Fibroblast of skin of right biceps (primary cell): ENCODE results near the gene SNAPIN.

Source experiments
- DNase-seq: peaks from one replicate; pipeline ENCODE4 v3.0.0-alpha.2; 2013

Gene SNAPIN

DNA sequence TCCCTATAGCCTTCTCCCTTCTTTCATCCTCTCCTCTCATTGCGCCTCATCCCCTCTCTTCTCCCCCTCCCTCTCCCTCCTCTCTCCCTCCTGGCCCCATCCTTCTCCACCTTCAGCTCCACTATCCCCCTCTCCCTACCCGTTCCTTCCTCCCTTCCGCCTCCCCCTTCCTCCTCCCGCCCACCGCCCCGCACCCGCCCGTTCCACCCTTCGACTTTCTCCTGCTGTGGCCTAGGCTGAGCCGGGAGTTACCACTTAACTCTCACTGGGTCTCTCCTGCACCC is 21.6 kb downstream of the SNAPIN start:
- DNase-seq, result no peak

DNA sequence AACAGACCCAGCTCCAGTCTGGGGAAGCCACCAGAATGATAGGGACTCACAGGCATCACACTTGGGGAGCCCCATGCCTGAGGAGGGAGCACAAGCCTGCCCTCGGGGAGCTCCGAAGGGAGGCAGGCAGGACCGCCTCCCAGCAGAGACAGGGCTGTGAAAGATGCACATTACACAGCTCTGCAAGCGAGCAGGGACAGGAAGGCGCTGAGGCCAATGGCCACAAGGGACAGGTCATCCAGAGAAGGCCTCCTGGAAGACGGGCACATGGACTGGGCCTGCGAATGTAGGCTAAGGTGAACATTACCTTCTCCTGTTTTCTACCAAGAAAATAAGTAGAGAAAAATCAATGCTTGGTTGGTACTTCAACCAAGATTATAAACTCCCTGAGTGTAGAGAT is 24.2 kb downstream of the SNAPIN start:
- DNase-seq, result no peak

GRCh38 chr1:153683854-153684253 is 25.4 kb downstream of the SNAPIN start:
- no peak for DNase-seq

DNA sequence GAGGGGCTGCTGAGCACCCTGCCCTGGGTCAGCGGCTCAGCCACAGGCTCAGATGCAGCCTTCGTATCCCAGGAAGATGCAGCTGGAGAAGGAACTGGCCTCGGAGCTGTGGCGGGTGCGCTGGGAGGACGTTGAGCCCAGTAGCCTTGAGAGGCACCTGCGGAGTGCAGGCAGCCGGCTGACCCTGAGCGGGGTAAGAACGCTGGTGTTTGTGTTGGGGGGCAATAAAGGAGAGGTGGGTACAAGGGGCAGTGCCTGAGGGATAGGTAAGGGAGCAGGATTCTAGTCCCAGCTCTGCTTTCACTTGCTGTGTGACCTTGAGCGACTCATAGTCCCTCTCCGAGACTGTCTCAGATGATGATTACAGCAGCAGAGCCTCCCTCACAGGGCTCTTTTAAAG is 26.4 kb downstream of the SNAPIN start:
- no peak for DNase-seq

DNA sequence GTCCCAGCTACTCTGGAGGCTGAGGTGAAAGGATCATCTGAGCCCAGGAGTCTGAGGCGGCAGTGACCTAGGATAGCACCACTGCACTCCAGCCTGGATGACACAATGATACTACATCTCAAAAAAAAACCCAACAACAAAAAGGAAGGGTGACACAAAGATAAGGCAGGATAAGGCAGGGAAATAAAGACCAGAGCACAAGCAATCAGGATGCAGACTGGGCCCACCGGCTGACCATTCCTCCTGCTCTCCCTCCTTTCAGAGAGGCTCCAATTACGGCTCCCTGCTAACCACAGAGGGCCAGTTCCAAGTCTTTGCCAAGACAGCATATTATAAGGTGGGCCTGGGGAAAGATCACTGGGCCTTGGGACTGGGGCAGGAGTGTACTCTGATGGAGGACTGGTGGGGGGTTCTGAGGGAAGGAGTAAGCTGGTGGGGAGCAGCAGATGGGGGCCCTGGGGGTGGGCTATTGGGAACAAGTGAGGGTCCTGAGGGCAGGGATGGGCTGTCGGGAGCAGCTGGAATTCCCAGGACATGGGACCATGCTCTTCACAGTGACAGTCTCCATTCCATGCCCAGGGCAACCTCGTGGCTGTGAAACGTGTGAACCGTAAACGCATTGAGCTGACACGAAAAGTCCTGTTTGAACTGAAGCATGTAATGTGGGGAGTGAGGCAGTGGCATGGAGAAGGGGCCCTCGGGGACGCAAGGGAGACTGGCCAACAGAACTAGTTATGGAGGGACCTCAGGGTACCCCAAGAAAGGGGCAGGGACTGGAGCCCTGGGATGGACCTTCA is 27.2 kb downstream of the SNAPIN start:
- DNase-seq, result no peak

GRCh38 chr1:153687346-153688125 is 29.0 kb downstream of the SNAPIN start:
- no peak for DNase-seq

GRCh38 chr1:153688276-153688675 is 29.8 kb downstream of the SNAPIN start:
- no peak for DNase-seq

DNA sequence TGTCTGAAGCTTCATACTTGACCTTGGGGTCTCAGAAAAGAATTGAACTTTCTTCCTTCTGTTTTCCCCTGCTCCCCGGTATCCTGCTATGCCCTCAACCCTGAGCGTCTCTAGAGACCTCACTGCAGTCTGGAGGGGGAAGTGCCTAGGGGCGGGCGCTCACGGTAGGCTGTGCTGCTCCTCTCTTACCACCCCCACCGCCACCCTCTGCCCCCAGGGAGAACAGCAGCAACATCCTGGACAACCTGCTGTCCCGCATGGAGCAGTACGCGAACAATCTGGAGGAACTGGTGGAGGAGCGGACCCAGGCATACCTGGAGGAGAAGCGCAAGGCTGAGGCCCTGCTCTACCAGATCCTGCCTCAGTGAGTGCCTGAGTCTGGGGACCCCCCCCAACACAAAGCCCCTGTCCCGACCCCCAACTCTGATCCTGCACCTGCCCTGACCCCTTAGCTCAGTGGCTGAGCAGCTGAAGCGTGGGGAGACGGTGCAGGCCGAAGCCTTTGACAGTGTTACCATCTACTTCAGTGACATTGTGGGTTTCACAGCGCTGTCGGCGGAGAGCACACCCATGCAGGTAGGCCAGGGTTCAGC is 30.3 kb downstream of the SNAPIN start:
- no peak for DNase-seq

DNA sequence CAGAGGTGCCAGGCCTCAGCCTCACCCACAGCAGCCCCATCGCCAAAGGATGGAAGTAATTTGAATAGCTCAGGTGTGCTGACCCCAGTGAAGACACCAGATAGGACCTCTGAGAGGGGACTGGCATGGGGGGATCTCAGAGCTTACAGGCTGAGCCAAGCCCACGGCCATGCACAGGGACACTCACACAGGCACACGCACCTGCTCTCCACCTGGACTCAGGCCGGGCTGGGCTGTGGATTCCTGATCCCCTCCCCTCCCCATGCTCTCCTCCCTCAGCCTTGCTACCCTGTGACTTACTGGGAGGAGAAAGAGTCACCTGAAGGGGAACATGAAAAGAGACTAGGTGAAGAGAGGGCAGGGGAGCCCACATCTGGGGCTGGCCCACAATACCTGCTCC is 35.0 kb downstream of the SNAPIN start:
- no peak for DNase-seq

DNA sequence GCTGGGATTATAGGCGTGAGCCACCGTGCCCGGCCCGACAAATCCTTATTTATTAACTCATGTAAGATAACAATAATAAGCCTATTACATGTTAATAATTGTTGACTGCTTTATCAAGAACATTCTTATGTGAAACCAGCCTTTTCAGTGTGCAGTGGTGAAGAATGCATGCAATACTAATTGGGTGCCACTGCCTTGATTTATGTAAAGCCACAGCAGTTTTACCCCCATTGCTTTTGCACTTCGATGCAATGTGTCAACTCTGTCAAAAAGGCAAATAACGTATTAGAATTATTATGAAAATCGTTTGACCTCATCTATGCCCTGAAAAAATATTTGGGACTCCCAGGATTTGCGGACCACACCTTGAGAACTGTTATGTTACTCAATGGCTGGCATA is 38.2 kb downstream of the SNAPIN start:
- DNase-seq, result no peak

GRCh38 chr1:153697191-153698019 is 38.9 kb downstream of the SNAPIN start:
- peak; percentile 36 for DNase-seq

- DNase-seq, result peak; percentile 21
These were observed 39.8 kb downstream of the SNAPIN start for GRCh38 chr1:153698020-153698922.

DNA sequence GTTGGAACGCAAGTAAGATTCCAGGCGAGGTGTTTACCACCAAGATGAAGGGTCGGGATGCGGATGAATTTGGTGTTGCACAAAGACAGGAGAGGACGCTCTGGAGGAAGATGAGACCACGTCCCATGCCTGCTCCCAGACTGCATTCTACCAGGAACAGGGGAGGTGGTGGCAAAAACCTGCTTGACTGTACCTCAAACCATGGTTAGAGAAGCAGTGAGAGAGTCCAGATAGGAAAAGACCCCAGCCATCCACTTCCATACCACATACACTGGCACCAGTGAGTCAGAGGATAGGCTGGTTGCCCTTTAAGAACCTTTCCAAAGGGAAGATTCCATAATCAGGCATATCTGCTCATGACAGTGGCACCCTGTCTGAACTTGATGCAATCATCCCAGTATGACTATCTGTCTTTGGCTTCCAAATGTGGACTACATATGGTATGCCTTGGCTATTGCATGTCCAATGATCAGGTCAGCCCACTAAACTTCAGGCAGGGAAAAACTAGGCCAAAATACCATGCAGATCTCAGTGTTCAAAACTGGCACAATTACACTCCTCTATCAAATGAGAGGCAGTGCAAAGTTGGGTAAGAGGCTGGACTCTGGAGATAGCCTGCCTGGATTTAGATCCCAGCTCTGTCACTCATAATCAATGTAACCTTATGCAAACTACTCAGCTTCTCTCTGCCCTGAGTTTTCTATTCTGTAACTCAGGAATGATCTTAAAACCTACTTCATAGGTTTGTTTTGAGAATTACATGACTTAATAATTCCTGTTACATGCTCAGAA is 40.6 kb downstream of the SNAPIN start:
- DNase-seq, result peak; percentile 52

GRCh38 chr1:153699768-153700167 is 41.3 kb downstream of the SNAPIN start:
- DNase-seq, result no peak

DNA sequence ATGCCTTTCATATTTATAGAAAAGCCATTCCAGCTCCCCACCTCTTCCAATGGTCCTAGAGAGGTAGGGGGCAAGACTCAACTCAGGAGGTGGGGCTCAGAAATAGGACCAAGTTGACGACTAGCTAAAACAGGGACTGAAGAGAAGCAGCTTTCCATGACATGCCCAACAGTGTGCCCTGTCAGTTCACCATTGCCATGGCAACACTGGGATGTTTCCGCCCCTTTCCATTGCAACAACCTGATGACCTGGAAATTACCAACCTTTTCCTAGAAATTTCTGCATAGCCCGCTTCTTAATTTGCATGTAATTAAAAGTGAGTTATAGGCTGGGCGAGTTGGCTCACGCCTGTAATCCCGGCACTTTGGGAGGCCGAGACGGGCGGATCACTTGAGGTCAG is 47.0 kb downstream of the SNAPIN start:
- DNase-seq, result no peak

GRCh38 chr1:153711026-153711425 is 52.5 kb downstream of the SNAPIN start:
- no peak for DNase-seq
